Posterior cingulate gyrus (tissue), 11 donors: ENCODE results near the gene GOLM1.

Experiments
- DNase-seq, 10 donors: peaks; one replicate each; pipeline versions ENCODE4 v3.0.0 to v3.0.0-alpha.2; 2020 to 2021; ENCODE audit warnings: mixed read lengths in 3 of 10
- intact Hi-C: fragments of 100-400 bp; cut with DNase I; formaldehyde crosslinking; loops from one replicate; pipeline ENCODE4 v1.15.1; 2023

The GOLM1 gene

DNA sequence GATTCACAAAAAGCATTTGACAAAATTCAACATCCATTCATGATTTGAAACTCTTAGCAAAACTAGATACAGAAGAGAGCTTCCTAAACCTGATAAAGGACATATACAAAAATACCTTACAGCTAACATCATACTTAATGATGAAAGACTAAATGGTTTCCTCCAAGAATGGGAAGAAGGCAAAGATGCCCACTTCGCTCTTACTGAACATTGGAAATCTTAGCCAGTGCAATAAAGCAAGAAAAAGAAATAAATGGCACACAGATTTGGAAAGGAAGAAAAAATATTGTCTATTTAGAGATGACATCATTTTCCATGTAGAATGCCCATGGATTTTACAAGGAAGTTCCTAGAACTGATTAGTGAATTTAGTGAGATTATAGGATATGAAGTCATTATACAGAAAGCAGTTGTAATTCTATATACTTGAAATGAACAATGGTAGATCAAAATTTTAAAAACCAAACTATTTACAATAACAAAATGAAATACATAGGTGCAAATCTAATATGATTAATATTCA is 94.0 kb downstream of the GOLM1 start:
- no peak for DNase-seq
- intact Hi-C loops = no loop called here

DNA sequence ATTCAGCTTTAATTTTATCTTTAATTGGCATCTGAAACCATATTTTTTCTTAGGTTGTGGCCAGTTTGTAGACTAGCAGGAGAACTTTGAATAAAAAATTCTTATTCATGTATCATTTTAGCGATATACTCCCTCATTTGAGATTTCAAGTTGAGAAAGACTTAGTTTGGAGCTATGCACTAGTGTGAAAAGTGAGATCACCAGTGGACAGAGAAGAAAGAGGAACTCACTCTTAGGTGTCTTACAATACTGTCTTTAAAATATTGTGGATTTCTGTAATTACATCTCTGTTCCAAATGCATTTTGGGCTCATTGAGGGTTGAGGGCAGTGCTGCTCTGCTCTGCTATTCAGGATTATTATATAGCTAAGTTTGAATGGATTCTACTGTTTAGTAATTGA is 103.8 kb downstream of the GOLM1 start:
- intact Hi-C loops = no loop called here
- no peak for DNase-seq

DNA sequence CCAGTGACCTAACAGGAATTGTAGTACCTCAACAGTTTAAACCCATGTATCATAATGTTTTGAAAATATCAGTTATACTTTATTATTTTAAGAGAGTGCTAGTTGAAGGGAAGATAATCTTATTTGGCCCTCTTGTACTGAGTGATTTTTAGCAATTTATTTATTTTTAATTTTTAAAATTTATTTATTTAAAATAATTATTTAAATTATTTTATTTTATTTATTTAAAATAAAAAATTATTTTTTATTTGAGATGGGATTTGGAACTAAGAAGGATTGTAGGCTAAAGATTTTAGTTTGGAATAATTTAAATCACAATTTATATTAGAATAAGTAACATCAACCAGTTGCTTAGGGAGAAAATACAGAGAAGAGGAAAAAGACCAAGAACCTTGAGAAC is 104.3 kb downstream of the GOLM1 start:
- DNase-seq = no peak
- intact Hi-C loops = no loop called here

DNA sequence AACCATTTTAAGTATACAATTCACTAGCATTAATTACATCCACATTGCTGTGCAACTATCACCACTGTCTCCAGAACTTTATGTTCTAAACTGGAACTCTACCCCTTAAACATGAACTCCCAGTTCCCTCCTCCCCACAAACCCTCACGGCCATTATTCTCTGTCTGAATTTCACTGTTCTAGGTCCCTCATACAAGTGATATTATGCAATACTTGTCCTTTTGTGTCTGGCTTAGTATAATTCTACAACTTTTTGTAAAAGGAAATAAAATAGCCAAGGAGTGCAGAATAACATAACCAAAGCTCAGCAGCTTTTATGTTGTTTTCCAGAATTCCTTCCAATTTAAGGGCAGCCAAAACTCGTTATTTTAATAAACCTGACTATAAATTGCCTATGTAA is 105.2 kb downstream of the GOLM1 start:
- intact Hi-C loops = no loop called here

DNA sequence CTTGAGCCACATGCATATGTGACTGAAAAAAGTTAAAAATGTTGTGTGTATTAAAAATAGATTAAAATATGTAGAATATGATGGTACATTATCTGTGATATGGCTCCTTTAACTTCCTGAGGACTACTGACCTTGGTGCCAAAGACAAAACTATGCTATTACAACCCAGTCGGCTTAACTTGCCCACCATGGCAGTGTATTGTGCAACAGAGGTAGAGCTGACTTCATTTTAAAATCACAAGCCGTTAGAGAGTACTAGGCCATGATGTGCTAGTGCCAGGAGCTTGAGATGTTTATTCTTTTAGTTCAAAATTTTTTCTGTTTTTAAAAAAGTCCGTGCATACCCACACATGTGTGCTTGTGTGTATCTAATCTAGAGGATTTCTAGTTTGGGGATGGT is 112.1 kb downstream of the GOLM1 start:
- intact Hi-C loops = no loop called here
- DNase-seq = no peak

More for the DNA sequence above, 105.2 kb downstream of the GOLM1 start:
- DNase-seq = no peak

DNA sequence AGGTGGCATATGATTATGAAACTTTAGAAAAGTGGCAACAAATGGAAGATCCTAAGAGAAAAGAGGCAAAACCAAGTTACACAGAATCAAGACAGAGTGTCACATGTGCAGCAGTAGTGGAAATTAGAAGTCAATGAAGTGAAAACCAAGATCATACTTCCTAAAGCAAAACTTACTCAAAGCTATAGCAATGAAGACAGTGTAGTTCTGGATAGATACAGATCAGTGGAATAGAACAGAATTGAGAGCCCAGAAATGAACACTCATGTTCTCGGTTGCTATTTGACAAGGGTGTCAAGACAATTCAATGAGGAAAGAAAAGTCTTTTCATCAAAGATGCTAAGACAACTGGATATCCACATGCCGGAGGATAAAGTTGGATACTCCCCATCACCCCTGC is 114.9 kb downstream of the GOLM1 start:
- DNase-seq = no peak

DNA sequence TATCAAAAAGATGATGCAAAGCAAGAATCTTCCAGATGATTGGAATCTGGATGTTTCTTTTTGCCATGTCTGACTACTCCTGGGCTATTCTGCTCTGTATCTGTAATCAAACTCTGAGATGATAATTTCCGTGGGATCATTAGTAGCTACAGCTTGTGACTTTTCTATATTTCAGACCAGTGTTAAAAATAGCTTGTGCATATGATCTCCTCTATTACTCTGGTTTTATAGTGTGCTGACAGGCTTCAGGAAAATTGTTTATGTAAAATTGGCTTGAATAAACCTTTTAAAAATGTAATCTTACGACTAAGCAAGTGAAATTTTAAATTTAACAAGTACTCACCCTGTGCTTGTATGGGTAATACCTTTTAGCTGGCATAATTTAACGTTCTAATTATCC is 118.0 kb downstream of the GOLM1 start:
- DNase-seq = no peak
- intact Hi-C loops = no loop called here

More for the DNA sequence above, 114.9 kb downstream of the GOLM1 start:
- intact Hi-C loops = no loop called here

DNA sequence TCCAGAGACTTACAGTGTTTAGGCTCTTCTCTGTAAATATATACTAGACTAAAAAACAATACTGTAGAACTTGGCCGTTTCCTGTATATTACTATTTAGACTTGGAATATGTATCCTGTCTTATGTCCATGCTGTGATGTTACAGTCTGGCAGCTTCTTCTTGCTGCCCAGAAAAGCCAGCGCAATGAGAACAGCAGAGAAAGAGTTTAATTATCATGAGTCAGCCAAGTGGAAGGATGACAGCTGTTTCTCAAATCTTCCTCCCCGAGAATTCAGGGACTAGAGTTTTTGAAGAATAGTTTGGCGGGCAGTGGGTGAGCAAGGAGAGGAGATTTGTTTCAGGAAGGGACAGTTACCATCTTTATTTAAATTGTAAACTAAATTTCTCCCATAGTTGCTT is 120.9 kb downstream of the GOLM1 start:
- DNase-seq = no peak
- intact Hi-C loops = no loop called here
